A375 (cell line): ENCODE results near the gene C22orf39. TPM values are rescaled to one million over a fixed set of nuclear protein-coding genes. Genes with fewer than 3 reads are reported as not detected.

Source experiments
- total RNA-seq: library from RNA; depleted of rRNA; stranded (reverse); fragments of >200 nt; shearing (Covaris generic); gene quantifications from 2 replicates; pipeline ENCODE4 v1.2.3, GENCODE V29; 2014; rRNA removed

The C22orf39 gene
- 19.7 and 24.8 TPM in 2 replicates for total RNA-seq

GRCh38 chr22:19447330-19448075 lies at the start of gene C22orf39:
Gene C22orf39, minus strand, starts transcription at chr22:19447711. Its CDS starts 23 bp downstream, at chr22:19447688.

DNA sequence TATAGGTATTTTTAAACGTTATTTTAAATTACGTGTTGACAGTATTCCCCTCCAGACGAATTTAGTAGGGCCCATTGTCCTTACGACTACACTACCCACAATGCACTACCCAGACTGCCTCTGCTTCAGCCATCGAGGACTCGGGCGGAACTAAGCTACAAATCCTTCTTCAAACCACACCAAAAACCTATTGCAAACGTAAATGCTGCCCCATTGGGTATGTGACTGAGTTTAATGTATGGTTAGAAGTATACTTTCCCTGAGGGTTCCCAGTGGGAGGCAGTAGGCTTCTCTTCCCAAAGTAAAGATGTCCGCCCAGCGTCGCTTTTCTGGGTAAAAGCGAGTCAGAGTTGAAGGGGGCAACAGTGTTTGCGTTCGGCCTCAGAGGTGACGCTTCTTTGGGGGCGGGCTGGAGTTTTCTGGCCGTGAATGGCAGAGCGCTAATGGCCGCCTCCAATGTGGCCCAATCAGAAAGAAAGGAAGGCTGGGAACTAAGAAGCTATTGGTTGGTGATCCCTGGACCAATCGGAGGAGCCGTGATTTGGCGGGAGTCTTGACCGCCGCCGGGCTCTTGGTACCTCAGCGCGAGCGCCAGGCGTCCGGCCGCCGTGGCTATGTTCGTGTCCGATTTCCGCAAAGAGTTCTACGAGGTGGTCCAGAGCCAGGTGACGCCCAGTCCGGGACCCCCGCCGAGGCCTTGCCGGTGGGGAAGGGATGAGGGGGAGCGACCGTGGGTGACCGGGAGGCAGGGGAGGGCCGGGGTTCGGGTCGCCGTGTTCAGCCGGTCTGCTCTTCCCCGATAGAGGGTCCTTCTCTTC lies 32.1 kb upstream of the C22orf39 start, which contains the start of gene CDC45:
CDC45 (plus strand) TSS at position 566 of the 818 bp plus-strand sequence; CDS start at position 615, 49 bp downstream.

DNA sequence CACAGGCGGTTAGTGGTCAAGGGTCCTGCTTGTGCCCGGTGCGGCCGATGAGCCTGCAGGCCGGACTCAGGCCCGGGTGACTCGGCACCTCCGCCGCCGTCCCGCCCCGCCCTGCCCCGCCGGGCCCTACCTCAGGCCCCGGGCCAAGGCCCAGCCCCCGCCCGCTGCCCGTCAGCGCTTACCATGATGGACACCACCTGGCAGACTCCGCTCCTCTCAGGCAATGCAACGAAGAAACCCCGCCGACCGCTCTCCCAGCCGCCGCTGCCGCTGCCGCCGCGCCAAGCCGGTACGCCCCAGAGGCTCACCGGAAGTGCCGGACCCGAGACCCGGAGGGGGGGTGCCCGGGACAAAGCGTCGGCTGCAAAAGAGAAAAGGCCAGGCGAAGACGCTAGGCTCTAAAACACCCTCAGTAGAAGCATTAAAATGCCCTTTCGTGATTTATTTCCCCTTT lies 31.4 kb upstream of the C22orf39 start, which contains the start of gene UFD1:
UFD1 (minus strand) TSS at position 293 of the 454 bp plus-strand sequence; CDS start at position 185, 108 bp downstream.

GRCh38 chr22:19432133-19432851 lies 15.2 kb downstream of the C22orf39 start, which contains the start of gene MRPL40:
Gene MRPL40, plus strand, starts transcription at chr22:19432545. Its CDS starts 10 bp downstream, at chr22:19432555.

GRCh38 chr22:19431649-19432132 lies 15.8 kb downstream of the C22orf39 start, which contains the start of gene HIRA:
Gene HIRA, minus strand, starts transcription at chr22:19431733. Its CDS starts 257 bp downstream, at chr22:19431476.

Other genes starting within 250 kb of the C22orf39 start
- gene CLTCL1, start 156.0 kb downstream of the C22orf39 start, total RNA-seq, result 7.0 and 8.5 TPM in 2 replicates
- gene HIRA, start 16.0 kb downstream of the C22orf39 start, total RNA-seq, result 14.0 and 15.8 TPM in 2 replicates
- gene MRPL40, start 15.2 kb downstream of the C22orf39 start, total RNA-seq, result 59.9 and 65.4 TPM in 2 replicates
- 48.2 and 59.7 TPM in 2 replicates for gene UFD1, start 31.5 kb upstream of the C22orf39 start, total RNA-seq
- gene CDC45, start 32.2 kb upstream of the C22orf39 start, total RNA-seq, result 59.7 and 62.4 TPM in 2 replicates
- not detected in 2 replicates for gene CLDN5, start 76.7 kb upstream of the C22orf39 start, total RNA-seq